Measurements from ENCODE around the gene INPP5A.

INPP5A gene

DNA sequence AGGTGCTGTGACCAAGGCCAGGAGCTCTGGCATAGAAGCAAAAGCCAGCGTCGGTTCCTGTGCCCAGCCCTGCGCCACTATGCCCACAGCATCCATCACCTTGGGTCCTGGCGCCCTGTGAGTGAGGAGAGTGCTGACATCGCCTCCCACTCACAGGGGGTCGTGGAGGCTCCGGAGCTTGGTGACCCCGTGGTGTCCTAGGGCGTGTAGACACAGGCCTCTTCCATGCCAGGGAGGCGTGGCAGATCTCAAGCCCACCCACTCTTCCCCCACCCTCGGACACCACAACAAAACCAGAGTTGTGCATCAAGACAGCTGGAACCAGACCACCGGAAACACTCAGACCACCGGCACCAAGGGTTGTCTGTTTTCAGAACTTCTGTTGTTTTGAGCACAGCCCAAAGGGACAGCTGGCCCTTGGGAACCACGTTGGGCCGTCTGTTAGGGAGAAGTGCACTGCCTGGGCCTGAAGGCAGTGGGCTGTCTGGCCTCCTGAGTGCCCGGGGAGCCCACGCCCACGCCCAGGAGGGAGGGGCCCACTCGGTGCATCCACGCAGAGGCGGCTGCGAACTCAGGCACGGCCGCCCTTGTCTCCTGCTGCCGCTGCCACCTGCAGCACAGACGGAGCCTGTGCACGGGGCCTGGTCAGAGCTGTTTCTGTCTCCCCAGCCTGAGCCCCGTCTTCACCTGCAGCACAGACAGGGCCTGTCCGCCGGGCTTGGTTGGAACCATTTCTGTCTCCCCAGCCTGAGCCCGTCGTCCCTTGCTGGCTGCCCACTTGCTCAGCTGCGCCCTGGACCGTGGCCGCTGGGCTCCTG lies 106.3 kb downstream of the INPP5A start:
- DNase-seq (ENCODE audit: low spot score), result no peak

DNA sequence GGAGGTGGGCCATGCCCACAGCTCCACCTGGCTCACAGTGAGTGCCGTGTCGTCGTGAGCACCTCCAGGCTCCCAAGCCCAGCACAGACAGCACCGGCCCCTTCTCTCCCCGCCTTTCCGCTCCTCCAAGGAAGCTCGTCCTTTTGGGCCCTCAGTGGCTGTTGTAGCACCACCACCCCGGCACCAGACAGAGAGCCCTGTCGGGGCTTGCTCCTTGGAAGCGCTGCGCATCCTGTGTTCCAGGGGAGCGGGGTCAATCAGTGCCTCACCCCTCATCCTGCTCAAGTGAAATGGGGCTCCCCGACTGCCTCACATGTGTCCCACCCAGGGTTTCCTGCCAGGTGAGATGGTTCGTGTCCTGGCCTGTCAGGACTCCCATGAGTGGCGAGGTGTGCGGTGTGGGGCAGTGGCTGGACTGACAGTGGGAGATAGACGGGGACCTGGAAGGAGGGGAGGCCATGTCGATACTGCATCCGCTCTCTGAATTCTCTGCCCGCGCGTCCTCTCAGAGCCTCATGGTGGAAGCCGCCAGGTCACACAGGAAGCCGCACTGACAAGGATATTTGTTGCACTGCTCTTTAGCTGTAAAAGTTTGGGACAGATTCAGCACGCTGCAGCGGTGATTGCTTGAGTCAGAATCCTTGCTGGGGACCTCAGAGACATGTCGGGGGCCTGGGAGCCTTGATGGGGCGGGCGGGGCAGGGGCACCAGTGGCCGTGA lies 107.1 kb downstream of the INPP5A start:
- no peak for DNase-seq (ENCODE audit: low spot score)

DNA sequence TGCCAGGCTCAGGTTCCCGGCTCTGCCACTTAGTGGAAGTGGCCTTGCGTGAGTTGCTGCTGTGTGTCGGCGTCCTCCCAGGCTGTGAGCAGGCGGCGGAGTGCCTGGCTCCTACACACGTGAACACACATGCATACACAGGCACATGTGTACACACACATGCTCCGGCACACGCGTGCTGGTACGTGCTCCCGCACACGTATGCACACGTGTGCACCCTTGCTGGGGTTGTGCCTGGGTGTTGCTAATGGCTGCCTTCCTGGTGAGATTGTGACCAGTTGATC lies 107.6 kb downstream of the INPP5A start:
- DNase-seq (ENCODE audit: low spot score), result no peak

DNA sequence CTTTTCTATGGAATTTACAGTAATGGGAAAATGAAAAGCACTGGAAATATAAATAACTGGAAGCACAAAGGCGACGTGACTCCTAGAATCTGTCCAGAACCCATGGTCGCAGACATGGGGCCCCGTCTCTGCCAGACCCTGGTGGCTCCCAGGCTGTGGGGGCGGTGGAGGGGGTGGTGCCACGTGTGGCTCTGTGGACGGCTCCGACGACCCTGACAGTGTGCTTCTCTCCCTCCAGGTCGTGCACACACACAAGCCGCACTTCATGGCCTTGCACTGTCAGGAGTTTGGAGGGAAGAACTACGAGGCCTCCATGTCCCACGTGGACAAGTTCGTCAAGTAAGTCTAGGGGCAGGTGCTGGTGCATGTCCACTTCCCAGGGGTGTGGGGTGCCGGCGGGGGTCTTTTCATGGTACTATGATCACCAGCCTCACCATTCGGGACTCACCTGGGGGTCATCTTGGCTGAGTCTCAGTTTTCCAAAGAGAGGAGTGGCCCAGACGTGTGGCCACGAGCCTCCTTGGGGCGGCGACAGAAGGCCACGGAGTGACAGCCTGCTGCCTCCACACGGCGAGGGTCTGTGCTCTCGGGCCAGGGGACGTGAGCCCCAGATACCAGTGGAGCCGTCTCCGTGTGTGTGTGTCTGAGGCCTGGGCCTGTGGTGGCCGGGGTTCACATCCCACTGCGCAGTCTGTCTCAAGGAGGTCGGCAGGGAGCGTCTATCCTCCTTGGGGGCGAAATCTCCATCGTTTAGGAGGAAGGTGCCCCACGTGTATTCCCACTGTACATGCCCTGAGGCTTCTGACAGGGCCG lies 108.2 kb downstream of the INPP5A start:
- no peak for DNase-seq (ENCODE audit: low spot score)

GRCh38 chr10:132646443-132647097 lies 109.0 kb downstream of the INPP5A start:
- DNase-seq (ENCODE audit: low spot score), result no peak

DNA sequence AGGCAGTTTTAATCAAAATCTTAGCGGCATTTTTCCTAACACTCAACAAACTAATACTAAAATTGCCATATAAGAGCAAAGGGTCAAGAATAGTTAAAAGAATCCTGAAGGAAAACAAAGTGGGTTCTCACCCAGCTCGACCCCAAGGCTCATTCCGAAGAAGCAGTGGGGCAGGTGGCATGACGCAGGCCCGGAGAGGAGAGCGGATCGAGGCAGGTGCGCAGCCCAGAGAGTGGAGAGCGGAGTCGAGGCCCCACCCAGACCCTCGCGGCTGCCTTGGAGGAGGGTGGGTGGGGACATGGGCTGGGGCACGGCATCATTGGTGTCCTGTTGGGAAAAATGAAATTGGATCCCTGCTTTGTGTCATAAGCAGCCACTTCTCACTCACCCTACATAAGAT lies 109.8 kb downstream of the INPP5A start:
- no peak for DNase-seq (ENCODE audit: low spot score)

DNA sequence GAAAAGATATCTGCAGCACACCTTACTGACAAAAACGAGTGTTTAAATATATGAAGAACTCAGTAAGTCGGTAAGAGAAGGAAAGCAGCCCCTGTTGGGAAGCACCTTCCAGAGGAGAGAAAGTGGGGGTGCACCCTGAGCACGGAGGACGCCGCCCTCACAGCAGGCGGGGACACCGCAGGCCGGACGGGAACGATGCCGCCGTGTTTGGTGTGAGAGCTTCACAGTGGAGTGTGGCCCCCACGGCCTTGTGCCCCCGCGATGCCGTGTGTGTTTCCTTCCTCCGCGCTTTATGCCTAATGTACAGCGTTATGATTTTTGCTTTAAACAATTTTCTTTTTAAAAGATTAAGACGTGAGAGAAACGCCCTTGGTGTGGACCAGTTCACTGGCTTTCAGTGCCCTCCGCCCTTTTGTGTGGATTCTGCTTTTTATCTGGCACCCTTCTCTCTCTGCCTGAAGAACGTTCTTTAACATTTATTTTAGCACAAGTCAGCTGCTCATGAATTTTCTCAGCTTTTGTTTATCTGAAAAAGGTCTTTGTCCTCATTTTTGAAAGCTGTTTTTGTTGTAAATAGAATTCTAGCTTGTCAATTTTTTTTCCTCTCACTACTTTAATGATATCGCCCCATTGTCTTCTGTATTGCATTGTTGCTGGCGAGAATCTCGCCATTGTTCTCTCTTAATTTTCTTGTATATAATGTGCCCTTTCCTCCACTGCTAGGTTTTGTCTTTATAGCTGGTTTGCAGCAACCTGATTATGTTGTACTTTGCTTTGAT lies 110.7 kb downstream of the INPP5A start:
- DNase-seq (ENCODE audit: low spot score), result no peak

GRCh38 chr10:132648851-132649528 lies 111.4 kb downstream of the INPP5A start:
- DNase-seq (ENCODE audit: low spot score), result no peak

DNA sequence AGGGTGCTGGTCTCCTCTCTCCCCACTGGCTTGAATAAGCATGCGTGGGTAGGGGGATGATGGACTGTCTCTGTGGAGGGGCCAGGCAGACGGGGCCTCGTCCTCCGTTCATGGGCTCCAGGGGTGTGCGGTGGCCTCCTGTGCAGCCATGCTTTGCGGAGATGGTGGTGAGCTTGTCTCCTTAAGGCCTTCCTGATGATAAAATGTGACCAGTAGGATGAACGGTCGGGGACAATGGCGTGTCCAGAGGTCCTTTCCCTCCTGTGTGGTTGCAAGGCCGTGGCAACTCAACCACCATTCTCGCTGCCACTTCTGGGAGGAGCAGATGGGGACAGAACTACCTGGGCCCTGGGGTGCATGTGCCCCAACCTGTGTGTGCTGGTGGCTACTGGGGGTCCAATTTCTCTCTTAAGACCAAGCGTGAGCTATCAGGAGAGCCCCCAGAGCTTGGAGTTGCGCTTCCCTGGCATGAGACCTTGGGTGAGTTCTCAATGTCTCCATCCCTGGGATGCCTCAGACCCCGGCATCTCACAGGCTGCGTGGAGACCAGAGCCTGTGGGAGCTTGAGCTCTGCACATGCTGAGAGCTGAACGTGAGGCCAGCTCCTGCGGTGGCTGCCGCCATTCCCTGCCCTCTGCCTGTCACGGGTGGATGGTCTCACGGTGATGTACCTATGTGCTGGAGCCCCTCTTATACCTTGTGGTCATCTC lies 112.2 kb downstream of the INPP5A start:
- DNase-seq (ENCODE audit: low spot score), result no peak

GRCh38 chr10:132650611-132651250 lies 113.1 kb downstream of the INPP5A start:
- DNase-seq (ENCODE audit: low spot score), result no peak

GRCh38 chr10:132651511-132652029 lies 114.0 kb downstream of the INPP5A start:
- DNase-seq (ENCODE audit: low spot score), result no peak

- DNase-seq (ENCODE audit: low spot score), result no peak
Measured at GRCh38 chr10:132652446-132652845, 114.9 kb downstream of the INPP5A start.

GRCh38 chr10:132652936-132653590 lies 115.5 kb downstream of the INPP5A start:
- DNase-seq (ENCODE audit: low spot score), result no peak

- no peak for DNase-seq (ENCODE audit: low spot score)
Measured at GRCh38 chr10:132653721-132654120, 116.1 kb downstream of the INPP5A start.

DNA sequence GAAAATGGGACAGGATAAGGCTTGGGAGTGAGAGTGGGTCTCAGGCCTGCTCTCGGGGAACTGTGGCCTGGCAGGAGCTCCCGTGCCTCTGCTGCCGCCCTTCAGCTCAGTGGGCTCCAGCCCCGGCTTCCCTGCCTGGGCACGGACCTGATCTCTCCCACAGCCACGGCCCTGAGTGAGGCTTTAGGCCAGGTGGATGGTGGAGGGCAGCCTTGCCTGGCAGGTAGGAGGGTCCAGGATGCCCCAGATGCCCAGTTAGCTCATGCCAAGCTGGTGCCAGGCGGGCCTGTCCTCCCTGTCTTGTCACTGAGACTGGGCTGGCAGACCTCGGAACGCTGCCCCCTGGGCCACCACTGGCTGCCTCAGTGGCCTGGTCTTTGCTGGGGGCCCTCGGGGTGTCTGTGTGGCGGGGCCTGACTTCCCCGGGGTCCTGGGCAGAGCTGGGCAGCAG lies 116.6 kb downstream of the INPP5A start:
- no peak for DNase-seq (ENCODE audit: low spot score)

DNA sequence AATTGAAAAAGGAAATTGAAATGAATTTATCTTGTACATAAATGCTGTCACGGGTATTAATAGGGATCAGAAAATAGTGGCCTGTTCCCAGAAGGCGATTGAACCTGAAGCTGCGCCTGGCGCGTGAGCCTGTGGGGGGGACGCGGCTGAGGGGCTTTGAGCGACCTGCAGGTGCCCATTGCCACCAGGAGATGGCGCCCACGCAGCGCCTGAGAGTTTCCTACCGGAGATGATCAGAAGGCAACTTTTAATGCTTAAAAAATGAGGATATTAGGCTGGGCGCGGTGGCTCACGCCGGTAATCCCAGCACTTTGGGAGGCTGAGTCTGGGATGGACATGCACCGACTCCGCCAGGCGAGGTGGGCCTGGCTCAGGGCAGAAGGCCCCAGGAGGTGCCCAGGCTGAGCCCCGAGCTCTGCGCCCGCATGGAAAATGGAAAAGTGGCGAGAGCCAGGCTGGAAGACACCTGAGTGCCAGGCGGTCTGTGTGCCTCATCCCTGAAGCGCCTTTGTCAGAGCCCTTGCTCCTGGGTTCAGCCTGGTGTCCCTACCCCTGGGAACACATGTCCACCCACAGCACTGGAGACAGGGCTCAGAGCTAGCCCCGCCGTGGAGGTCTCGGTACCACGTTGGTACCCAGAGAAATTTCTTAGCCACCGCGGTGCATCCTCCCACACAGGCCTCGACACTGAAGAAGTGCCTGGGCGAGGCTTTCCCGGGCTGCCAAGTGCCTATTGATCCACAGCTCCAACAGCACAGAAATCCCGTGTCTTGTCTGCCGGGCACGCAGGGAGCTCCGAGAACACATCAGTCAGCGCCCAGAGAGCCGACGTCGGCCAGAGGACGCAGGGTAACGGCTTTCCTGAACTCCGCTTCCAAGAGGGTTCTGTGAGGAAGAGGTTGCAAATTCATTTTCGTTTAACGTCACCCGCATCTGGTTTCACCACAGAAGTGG lies 117.4 kb downstream of the INPP5A start:
- DNase-seq (ENCODE audit: low spot score), result peak; percentile 72

DNA sequence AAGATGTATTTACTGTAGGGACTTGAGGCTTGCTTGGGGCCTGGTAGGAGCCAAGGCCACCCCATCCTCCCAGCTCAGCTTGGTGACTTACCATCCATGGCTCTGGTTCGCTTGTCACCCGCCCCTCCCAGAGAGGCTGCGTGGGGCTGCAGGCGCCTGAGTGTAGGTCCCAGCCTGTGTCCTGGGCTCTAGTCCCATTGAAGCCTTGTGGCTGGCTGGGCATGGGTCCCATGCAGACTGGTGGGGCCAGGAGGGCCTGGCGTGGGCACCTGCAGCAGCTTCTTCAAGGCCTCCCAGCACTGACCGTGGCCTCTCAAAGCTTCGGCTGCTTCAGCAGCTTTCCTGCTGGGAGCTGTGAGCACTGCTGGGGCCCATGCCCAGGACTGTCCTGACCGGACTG lies 118.1 kb downstream of the INPP5A start:
- no peak for DNase-seq (ENCODE audit: low spot score)

Data from SK-N-DZ (cell line).